Measurements from ENCODE around the gene NPDC1.

The NPDC1 gene

DNA sequence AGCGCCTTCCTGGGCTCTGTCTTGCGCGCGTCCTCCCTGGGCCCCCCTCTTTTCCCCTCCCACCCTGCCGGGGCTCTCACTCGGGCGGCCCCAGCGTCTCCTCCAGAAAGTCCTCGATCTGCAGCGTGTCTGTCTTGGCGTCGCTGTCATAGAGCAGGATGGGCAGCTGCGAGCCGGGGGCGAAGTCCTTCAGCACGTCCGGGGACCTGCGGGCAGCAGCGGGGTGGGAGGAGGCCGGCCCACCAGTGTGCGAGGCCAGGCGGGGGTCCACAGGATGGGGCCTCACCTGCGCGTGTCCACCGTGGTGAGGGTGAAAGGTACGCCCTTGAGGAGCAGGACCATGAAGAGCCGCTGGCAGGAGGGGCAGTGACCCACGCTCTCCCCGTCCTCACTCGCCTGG, 50.6 kb downstream of the NPDC1 start:
- Histone ChIP-seq H3K36me3 (ENCODE audit: low read depth) (peaks cover 4% of the 10 kb centered on the region; the same call in 1 of the 2 replicates), H3K27ac (ENCODE audit: poor library complexity, severe bottlenecking) (no peak overlapping the region), H3K4me1 (ENCODE audit: insufficient read depth, poor library complexity, severe bottlenecking) (peaks cover 21% of the 10 kb centered on the region), H3K4me3 (ENCODE audit: severe bottlenecking) (no peak overlapping the region), H3K9me3 (ENCODE audit: severe bottlenecking) (no peaks in the 10 kb centered on the region), H3K27me3 (ENCODE audit: insufficient read depth, poor library complexity, severe bottlenecking) (no peaks in the 10 kb centered on the region)
- ATAC-seq (ENCODE audit: low read depth) = no peak
- DNase-seq (ENCODE audit: low spot score) = no peak
- TF ChIP-seq, protein P1, sequence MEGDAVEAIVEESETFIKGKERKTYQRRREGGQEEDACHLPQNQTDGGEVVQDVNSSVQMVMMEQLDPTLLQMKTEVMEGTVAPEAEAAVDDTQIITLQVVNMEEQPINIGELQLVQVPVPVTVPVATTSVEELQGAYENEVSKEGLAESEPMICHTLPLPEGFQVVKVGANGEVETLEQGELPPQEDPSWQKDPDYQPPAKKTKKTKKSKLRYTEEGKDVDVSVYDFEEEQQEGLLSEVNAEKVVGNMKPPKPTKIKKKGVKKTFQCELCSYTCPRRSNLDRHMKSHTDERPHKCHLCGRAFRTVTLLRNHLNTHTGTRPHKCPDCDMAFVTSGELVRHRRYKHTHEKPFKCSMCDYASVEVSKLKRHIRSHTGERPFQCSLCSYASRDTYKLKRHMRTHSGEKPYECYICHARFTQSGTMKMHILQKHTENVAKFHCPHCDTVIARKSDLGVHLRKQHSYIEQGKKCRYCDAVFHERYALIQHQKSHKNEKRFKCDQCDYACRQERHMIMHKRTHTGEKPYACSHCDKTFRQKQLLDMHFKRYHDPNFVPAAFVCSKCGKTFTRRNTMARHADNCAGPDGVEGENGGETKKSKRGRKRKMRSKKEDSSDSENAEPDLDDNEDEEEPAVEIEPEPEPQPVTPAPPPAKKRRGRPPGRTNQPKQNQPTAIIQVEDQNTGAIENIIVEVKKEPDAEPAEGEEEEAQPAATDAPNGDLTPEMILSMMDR (IDR thresholded peaks at IDR 0.05; ENCODE audit: poor library complexity, severe bottlenecking) = no peak

DNA sequence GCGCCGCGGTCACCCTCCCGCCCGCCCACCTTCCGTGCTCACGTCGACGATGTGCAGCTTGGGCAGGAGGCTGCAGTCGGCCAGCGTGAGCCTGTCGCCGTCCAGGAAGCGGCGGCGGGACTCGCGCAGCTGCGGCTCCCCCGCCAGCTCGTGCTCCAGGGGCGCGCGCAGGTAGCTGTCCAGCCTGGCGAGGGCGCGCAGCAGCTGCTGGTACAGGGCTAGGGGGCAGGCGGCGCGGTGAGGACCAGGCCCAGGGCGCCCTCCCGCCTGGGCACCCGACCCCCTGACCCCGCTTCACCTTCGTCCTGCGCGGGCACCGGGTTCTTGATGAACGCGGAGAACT, 51.1 kb downstream of the NPDC1 start:
- H3K4me1 ChIP-seq (ENCODE audit: insufficient read depth, poor library complexity, severe bottlenecking) = peaks cover 16% of the 10 kb centered on the region

DNA sequence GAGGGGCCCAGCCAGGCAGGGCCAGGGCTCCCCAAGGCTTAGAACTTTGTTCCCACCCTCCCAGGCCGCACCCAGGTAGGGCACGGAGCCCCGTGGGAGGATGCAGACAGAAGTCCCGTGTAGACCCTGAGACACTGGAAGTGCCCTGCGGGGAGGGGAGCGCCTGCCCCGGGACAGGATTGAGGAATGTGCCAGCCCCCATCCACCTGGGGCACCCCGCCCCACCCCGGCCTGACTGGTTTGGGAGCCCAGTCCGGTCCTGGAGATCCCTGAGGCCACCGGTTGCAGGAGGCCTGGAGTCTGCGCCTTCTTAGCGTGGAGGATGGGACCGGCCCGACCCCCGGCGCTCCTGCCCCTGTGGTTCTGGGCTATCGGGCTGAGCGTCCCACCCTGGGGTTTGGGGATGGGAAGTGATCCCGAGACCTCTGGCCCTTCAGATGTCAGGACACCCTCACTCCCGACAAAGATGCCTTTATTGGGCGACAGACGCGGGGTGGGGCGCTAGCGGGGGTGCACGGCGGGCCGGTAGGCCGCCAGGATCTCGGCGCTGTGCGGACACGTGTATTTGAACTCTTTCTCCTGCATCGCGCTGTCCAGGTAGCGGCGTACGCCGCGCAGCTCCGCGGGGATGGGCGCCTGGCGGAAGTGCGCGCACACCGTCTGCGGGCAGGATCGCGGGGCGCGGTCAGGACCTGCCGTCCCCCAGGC, 51.6 kb downstream of the NPDC1 start:
- peak overlapping the region; percentile 49 for H3K27ac ChIP-seq (ENCODE audit: poor library complexity, severe bottlenecking)
- H3K9me3 ChIP-seq (ENCODE audit: severe bottlenecking) = no peaks in the 10 kb centered on the region
- H3K4me1 ChIP-seq (ENCODE audit: insufficient read depth, poor library complexity, severe bottlenecking) = peaks cover 14% of the 10 kb centered on the region
- H3K4me3 ChIP-seq (ENCODE audit: severe bottlenecking) = no peak overlapping the region
- TF ChIP-seq, protein P1 (IDR thresholded peaks at IDR 0.05; ENCODE audit: poor library complexity, severe bottlenecking) = no peak
- ATAC-seq (ENCODE audit: low read depth) (no peak), DNase-seq (ENCODE audit: low spot score) (no peak)
- H3K36me3 ChIP-seq (ENCODE audit: low read depth) = peaks cover 4% of the 10 kb centered on the region; the same call in 1 of the 2 replicates
- H3K27me3 ChIP-seq (ENCODE audit: insufficient read depth, poor library complexity, severe bottlenecking) = no peaks in the 10 kb centered on the region

More for the DNA sequence above, 51.1 kb downstream of the NPDC1 start:
- DNase-seq (ENCODE audit: low spot score) (no peak), ATAC-seq (ENCODE audit: low read depth) (no peak)
- Histone ChIP-seq H3K27me3 (ENCODE audit: insufficient read depth, poor library complexity, severe bottlenecking) (no peaks in the 10 kb centered on the region), H3K4me3 (ENCODE audit: severe bottlenecking) (no peak overlapping the region), H3K27ac (ENCODE audit: poor library complexity, severe bottlenecking) (no peak overlapping the region), H3K36me3 (ENCODE audit: low read depth) (peaks cover 4% of the 10 kb centered on the region; the same call in 1 of the 2 replicates), H3K9me3 (ENCODE audit: severe bottlenecking) (no peaks in the 10 kb centered on the region)
- TF ChIP-seq, protein P1 (IDR thresholded peaks at IDR 0.05; ENCODE audit: poor library complexity, severe bottlenecking) = no peak

DNA sequence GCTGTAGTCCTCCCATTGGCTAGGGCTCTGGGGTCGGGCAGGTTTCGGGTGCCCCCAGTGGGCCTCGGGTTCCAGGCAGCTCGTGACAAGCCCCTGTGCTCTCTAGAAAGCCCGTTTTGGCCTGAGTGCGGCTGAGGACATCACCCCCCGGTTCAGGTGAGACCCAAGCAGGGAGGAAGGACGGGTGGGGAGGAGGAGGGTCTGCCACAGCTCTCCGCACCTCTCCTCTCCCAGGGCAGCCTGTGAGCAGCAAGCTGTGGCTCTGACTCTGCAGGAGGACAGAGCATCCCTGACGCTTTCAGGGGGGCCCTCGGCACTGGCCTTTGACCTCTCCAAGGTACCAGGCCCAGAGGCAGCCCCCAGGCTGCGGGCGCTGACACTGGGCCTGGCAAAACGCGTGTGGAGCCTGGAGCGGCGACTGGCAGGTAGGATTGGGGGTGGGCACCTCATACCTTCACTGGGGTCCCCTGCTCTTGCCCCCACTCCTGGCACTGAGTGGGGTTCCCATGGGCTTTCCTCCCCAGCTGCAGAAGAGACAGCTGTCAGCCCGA, 53.1 kb downstream of the NPDC1 start:
- DNase-seq (ENCODE audit: low spot score) (no peak), ATAC-seq (ENCODE audit: low read depth) (no peak)
- H3K27me3 ChIP-seq (ENCODE audit: insufficient read depth, poor library complexity, severe bottlenecking) = no peaks in the 10 kb centered on the region
- peaks cover 4% of the 10 kb centered on the region; the same call in 1 of the 2 replicates for H3K36me3 ChIP-seq (ENCODE audit: low read depth)
- peaks cover 8% of the 10 kb centered on the region for H3K4me1 ChIP-seq (ENCODE audit: insufficient read depth, poor library complexity, severe bottlenecking)
- H3K27ac ChIP-seq (ENCODE audit: poor library complexity, severe bottlenecking) = peak overlapping the region; percentile 49
- TF ChIP-seq, protein P1 (IDR thresholded peaks at IDR 0.05; ENCODE audit: poor library complexity, severe bottlenecking) = no peak
- H3K4me3 ChIP-seq (ENCODE audit: severe bottlenecking) = peak overlapping the region; percentile 47
- H3K9me3 ChIP-seq (ENCODE audit: severe bottlenecking) = no peaks in the 10 kb centered on the region
